Esophagus muscularis mucosa (tissue), 4 donors: ENCODE data around the gene CYBC1. TPM values are rescaled to one million over a fixed set of nuclear protein-coding genes. Genes with fewer than 3 reads are reported as not detected.

Source experiments
- DNase-seq: peaks from one replicate; pipeline ENCODE4 v3.0.0-alpha.2; 2017; ENCODE audit errors: extremely low spot score
- H3K27ac ChIP-seq, 4 donors: fragments of 200-600 bp; sonication (generic); replicated peaks in 1 of 4; 1 replicate in 3 of 4; 2 replicates in 1 of 4; pipeline ENCODE4 v1.5.1; 2016 to 2019; ENCODE audit warnings: mild to moderate bottlenecking in 1 of 4
- H3K27me3 ChIP-seq, 4 donors: fragments of 200-600 bp; sonication (generic); one replicate each; pipeline versions ENCODE4 v1.5.1 to v1.6.0; 2016 to 2019
- H3K36me3 ChIP-seq, 4 donors: fragments of 200-600 bp; sonication (generic); one replicate each; pipeline ENCODE4 v1.5.1; 2016 to 2019
- H3K4me1 ChIP-seq, 4 donors: fragments of 200-600 bp; sonication (generic); one replicate each; pipeline ENCODE4 v1.5.1; 2016 to 2019
- H3K4me3 ChIP-seq, 4 donors: fragments of 200-600 bp; sonication (generic); 1 replicate in 2 of 4; 2 replicates in 2 of 4; pipeline ENCODE4 v1.5.1; 2016 to 2019; ENCODE audit warnings: mild to moderate bottlenecking in 4 of 4, moderate library complexity in 1 of 4
- H3K9me3 ChIP-seq, 4 donors: fragments of 200-600 bp; sonication (generic); 1 replicate in 3 of 4; 2 replicates in 1 of 4; pipeline ENCODE4 v1.5.1; 2016 to 2019
- EP300 ChIP-seq: sonication (generic); formaldehyde crosslinking; IDR thresholded peaks from one replicate; pipeline ENCODE4 v1.6.1; 2017; ENCODE audit warnings: antibody characterized with exemption
- POLR2A ChIP-seq: fragments of 450-650 bp; IDR thresholded peaks from one replicate; pipeline ENCODE4 v1.6.1; 2017; ENCODE audit warnings: antibody characterized with exemption, moderate library complexity, mild to moderate bottlenecking, low read depth
- POLR2AphosphoS5 ChIP-seq, 2 donors: sonication (generic); formaldehyde crosslinking; IDR thresholded peaks; one replicate each; pipeline ENCODE4 v1.6.1; 2017; ENCODE audit warnings: antibody characterized with exemption in 2 of 2
- WGBS: methylation state at CpG from one replicate; pipeline ENCODE4 v1.1.5; 2018; 5-methylcytosine and 5-hydroxymethylcytosine counted together
- intact Hi-C: fragments of 100-400 bp; cut with DNase I; formaldehyde crosslinking; loops from one replicate; pipeline ENCODE4 v1.15.1; 2023
- total RNA-seq, 4 donors: library from RNA; depleted of rRNA; stranded (reverse); fragments of >200 nt; gene quantifications; one replicate each; pipeline versions ENCODE4 v1.1.0 to v1.2.1, GENCODE V29; 2016
- TF ChIP-seq, protein P1 (sequence below), 3 experiments: fragments of 200-600 bp in 2 of 3; fragments of 450-650 bp in 1 of 3; sonication (generic) in 2 of 3; IDR thresholded peaks; one replicate each; pipeline ENCODE4 v1.5.1; 2017 to 2019; ENCODE audit warnings: antibody characterized with exemption in 3 of 3, mild to moderate bottlenecking in 2 of 3, moderate library complexity in 1 of 3

Gene CYBC1
- total RNA-seq, 4 donors from 2014 or later = 40.7 to 78.3 (median 69.7) TPM

DNA sequence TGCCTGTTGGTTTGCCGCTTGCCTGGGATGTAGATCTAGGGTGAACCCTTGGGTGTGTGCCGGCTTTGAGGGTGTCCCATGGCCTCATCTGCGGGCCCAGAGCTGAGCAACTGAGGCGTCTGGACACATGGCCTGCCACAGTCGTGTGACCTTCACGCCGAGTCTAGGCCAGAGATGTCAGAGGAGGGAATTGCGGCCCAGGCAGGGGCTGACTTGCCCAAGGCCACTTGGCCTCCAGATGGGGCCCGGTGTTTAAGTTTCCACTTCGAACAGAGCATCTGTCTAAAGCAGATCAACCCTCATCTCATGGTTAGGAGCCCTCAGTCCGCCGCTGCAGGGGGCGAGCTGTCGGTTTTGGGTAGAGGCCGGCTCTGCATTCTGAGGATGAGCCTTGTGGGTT is 41.0 kb upstream of the CYBC1 start:
- H3K4me1 ChIP-seq = peaks cover 29 to 54% (median 48%) of the 10 kb centered on the region in 4 donors
- peaks cover 11 to 28% (median 21%) of the 10 kb centered on the region in 4 donors for H3K36me3 ChIP-seq
- no peaks in the 10 kb centered on the region for H3K27me3 ChIP-seq
- no peaks in the 10 kb centered on the region for H3K9me3 ChIP-seq
- TF ChIP-seq, protein P1, sequence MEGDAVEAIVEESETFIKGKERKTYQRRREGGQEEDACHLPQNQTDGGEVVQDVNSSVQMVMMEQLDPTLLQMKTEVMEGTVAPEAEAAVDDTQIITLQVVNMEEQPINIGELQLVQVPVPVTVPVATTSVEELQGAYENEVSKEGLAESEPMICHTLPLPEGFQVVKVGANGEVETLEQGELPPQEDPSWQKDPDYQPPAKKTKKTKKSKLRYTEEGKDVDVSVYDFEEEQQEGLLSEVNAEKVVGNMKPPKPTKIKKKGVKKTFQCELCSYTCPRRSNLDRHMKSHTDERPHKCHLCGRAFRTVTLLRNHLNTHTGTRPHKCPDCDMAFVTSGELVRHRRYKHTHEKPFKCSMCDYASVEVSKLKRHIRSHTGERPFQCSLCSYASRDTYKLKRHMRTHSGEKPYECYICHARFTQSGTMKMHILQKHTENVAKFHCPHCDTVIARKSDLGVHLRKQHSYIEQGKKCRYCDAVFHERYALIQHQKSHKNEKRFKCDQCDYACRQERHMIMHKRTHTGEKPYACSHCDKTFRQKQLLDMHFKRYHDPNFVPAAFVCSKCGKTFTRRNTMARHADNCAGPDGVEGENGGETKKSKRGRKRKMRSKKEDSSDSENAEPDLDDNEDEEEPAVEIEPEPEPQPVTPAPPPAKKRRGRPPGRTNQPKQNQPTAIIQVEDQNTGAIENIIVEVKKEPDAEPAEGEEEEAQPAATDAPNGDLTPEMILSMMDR (IDR thresholded peaks at IDR 0.05) = no peak
- no peak for TF ChIP-seq POLR2AphosphoS5 (IDR thresholded peaks at IDR 0.05)
- no peak for TF ChIP-seq EP300
- no peak for TF ChIP-seq POLR2A
- H3K27ac ChIP-seq = no peak overlapping the region
- H3K4me3 ChIP-seq = no peak overlapping the region
- intact Hi-C loops = loop anchor here (5.0 kb wide), 1 partner anchor 36 kb away; no protein-coding TSS in a partner anchor
- WGBS = 96% methylated on average over 5 of the region's 15 CpGs
- DNase-seq = no peak

GRCh38 chr17:82491196-82491530 is 40.6 kb upstream of the CYBC1 start:
- intact Hi-C loops = loop anchor here (5.0 kb wide), 1 partner anchor 36 kb away; no protein-coding TSS in a partner anchor
- TF ChIP-seq EP300 (no peak), POLR2A (no peak), POLR2AphosphoS5 (IDR thresholded peaks at IDR 0.05) (no peak)
- TF ChIP-seq, protein P1 (IDR thresholded peaks at IDR 0.05) = no peak
- H3K4me3 ChIP-seq = no peak overlapping the region
- no peaks in the 10 kb centered on the region for H3K9me3 ChIP-seq
- H3K36me3 ChIP-seq = peaks cover 14 to 32% (median 25%) of the 10 kb centered on the region in 4 donors
- no peak for DNase-seq
- H3K27me3 ChIP-seq = no peaks in the 10 kb centered on the region
- 97% methylated on average over 10 of the region's 10 CpGs for WGBS
- peaks cover 27 to 50% (median 45%) of the 10 kb centered on the region in 4 donors for H3K4me1 ChIP-seq
- no peak overlapping the region for H3K27ac ChIP-seq

- TF ChIP-seq, protein P1 (IDR thresholded peaks at IDR 0.05) = no peak
- TF ChIP-seq POLR2AphosphoS5 (IDR thresholded peaks at IDR 0.05) = no peak
- no peak for TF ChIP-seq POLR2A
- TF ChIP-seq EP300 = no peak
- no peak for DNase-seq
- Histone ChIP-seq H3K4me3 (no peak overlapping the region), H3K36me3 (peaks cover 19 to 37% (median 30%) of the 10 kb centered on the region in 4 donors), H3K27me3 (no peaks in the 10 kb centered on the region), H3K27ac (no peak overlapping the region), H3K9me3 (no peaks in the 10 kb centered on the region), H3K4me1 (peaks cover 27 to 45% (median 41%) of the 10 kb centered on the region in 4 donors)
- WGBS = 88% methylated on average over 13 of the region's 25 CpGs
- intact Hi-C loops = loop anchor here (5.0 kb wide), 1 partner anchor 37 kb away; no protein-coding TSS in a partner anchor
Observed at GRCh38 chr17:82490512-82491195, 40.1 kb upstream of the CYBC1 start.

GRCh38 chr17:82489851-82490511 is 39.4 kb upstream of the CYBC1 start:
- TF ChIP-seq POLR2AphosphoS5 (IDR thresholded peaks at IDR 0.05) (no peak), EP300 (no peak), POLR2A (no peak)
- TF ChIP-seq, protein P1 (IDR thresholded peaks at IDR 0.05) = no peak
- Histone ChIP-seq H3K36me3 (peaks cover 26 to 44% (median 36%) of the 10 kb centered on the region in 4 donors), H3K4me3 (no peak overlapping the region), H3K4me1 (peaks cover 27 to 41% (median 38%) of the 10 kb centered on the region in 4 donors), H3K27ac (peak overlapping the region; percentile 54 to 73 (median 68)), H3K27me3 (no peaks in the 10 kb centered on the region), H3K9me3 (no peaks in the 10 kb centered on the region)
- WGBS = 89% methylated on average over 21 of the region's 21 CpGs
- intact Hi-C loops = loop anchor here (5.0 kb wide), 1 partner anchor 37 kb away; no protein-coding TSS in a partner anchor
- DNase-seq = no peak
